ENCODE data around the gene FPGS.

The FPGS gene

GRCh38 chr9:127789179-127789578 lies 13.5 kb upstream of the FPGS start:
- DNase-seq (ENCODE audit: low spot score) = no peak

GRCh38 chr9:127790094-127790855 lies 12.4 kb upstream of the FPGS start:
- no peak overlapping the region for H3K4me3 ChIP-seq (ENCODE audit: severe bottlenecking)
- TF ChIP-seq, protein P1, sequence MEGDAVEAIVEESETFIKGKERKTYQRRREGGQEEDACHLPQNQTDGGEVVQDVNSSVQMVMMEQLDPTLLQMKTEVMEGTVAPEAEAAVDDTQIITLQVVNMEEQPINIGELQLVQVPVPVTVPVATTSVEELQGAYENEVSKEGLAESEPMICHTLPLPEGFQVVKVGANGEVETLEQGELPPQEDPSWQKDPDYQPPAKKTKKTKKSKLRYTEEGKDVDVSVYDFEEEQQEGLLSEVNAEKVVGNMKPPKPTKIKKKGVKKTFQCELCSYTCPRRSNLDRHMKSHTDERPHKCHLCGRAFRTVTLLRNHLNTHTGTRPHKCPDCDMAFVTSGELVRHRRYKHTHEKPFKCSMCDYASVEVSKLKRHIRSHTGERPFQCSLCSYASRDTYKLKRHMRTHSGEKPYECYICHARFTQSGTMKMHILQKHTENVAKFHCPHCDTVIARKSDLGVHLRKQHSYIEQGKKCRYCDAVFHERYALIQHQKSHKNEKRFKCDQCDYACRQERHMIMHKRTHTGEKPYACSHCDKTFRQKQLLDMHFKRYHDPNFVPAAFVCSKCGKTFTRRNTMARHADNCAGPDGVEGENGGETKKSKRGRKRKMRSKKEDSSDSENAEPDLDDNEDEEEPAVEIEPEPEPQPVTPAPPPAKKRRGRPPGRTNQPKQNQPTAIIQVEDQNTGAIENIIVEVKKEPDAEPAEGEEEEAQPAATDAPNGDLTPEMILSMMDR (IDR thresholded peaks at IDR 0.05; ENCODE audit: poor library complexity, severe bottlenecking) = no peak
- no peaks in the 10 kb centered on the region for H3K9me3 ChIP-seq (ENCODE audit: severe bottlenecking)
- H3K4me1 ChIP-seq (ENCODE audit: insufficient read depth, poor library complexity, severe bottlenecking) = peaks cover 6% of the 10 kb centered on the region
- no peak overlapping the region for H3K27ac ChIP-seq (ENCODE audit: poor library complexity, severe bottlenecking)
- no peak for ATAC-seq (ENCODE audit: low read depth)
- H3K27me3 ChIP-seq (ENCODE audit: insufficient read depth, poor library complexity, severe bottlenecking) = no peaks in the 10 kb centered on the region
- no peak for DNase-seq (ENCODE audit: low spot score)
- H3K36me3 ChIP-seq (ENCODE audit: low read depth) = peaks cover 53% of the 10 kb centered on the region

More at GRCh38 chr9:127789179-127789578, 13.5 kb upstream of the FPGS start:
- TF ChIP-seq, protein P1 (IDR thresholded peaks at IDR 0.05; ENCODE audit: poor library complexity, severe bottlenecking) = no peak
- Histone ChIP-seq H3K9me3 (ENCODE audit: severe bottlenecking) (no peaks in the 10 kb centered on the region), H3K27me3 (ENCODE audit: insufficient read depth, poor library complexity, severe bottlenecking) (no peaks in the 10 kb centered on the region), H3K27ac (ENCODE audit: poor library complexity, severe bottlenecking) (no peak overlapping the region), H3K36me3 (ENCODE audit: low read depth) (peaks cover 53% of the 10 kb centered on the region), H3K4me1 (ENCODE audit: insufficient read depth, poor library complexity, severe bottlenecking) (peaks cover 6% of the 10 kb centered on the region), H3K4me3 (ENCODE audit: severe bottlenecking) (no peak overlapping the region)
- no peak for ATAC-seq (ENCODE audit: low read depth)

DNA sequence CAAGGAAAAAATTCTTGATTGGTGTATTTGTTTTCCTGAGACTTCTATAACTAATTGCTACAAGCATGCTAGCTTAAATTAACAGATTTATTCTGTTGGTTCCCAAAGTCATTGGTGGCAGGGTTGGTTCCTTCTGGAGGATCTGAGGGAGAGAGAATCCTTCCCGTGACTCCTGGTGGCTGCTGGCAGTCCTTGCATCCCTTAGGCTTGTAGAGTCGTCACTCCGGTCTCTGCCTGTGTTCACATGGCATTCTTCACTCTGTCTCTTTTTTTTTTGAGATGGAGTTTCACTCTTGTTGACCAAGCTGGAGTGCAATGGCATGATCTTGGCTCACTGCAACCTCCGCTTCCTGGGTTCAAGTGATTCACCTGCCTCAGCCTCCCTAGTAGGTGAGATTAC lies 11.6 kb upstream of the FPGS start:
- Histone ChIP-seq H3K9me3 (ENCODE audit: severe bottlenecking) (no peaks in the 10 kb centered on the region), H3K36me3 (ENCODE audit: low read depth) (peaks cover 53% of the 10 kb centered on the region), H3K27me3 (ENCODE audit: insufficient read depth, poor library complexity, severe bottlenecking) (no peaks in the 10 kb centered on the region), H3K4me1 (ENCODE audit: insufficient read depth, poor library complexity, severe bottlenecking) (peaks cover 6% of the 10 kb centered on the region), H3K27ac (ENCODE audit: poor library complexity, severe bottlenecking) (no peak overlapping the region), H3K4me3 (ENCODE audit: severe bottlenecking) (no peak overlapping the region)
- ATAC-seq (ENCODE audit: low read depth) = no peak
- TF ChIP-seq, protein P1 (IDR thresholded peaks at IDR 0.05; ENCODE audit: poor library complexity, severe bottlenecking) = no peak
- no peak for DNase-seq (ENCODE audit: low spot score)

DNA sequence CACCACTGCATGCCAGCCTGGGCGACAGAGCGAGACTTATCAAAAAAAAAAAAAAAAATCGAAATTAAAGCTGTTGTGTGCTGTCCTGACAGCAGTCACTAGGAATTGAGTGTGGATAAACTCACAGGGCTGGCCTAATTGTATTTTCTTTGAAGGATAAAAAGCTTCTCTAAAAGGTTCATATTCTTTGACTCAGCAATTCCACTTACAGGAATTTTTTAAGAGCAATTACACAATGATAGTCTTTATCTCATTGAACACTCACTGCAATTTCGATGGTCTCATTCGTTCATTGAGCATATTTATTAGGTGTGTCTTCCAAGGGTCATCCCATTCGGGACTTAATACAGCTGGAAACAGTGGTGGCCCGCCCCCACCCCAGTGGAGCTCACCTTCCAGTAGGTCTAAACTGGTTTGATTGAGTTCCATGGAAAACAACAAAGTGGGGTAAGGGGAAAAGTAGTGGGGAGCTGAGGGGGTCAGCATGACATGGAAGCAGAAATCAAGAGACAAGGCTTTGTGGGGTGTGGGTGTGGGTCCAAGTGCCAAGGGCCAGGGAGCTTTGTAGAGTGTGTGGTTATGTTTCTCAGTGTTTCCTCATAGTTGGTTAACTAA lies 10.2 kb upstream of the FPGS start:
- H3K36me3 ChIP-seq (ENCODE audit: low read depth) = peaks cover 43% of the 10 kb centered on the region
- TF ChIP-seq, protein P1 (IDR thresholded peaks at IDR 0.05; ENCODE audit: poor library complexity, severe bottlenecking) = no peak
- no peaks in the 10 kb centered on the region for H3K9me3 ChIP-seq (ENCODE audit: severe bottlenecking)
- DNase-seq (ENCODE audit: low spot score) = no peak
- no peaks in the 10 kb centered on the region for H3K27me3 ChIP-seq (ENCODE audit: insufficient read depth, poor library complexity, severe bottlenecking)
- H3K27ac ChIP-seq (ENCODE audit: poor library complexity, severe bottlenecking) = no peak overlapping the region
- no peak overlapping the region for H3K4me3 ChIP-seq (ENCODE audit: severe bottlenecking)
- no peaks in the 10 kb centered on the region for H3K4me1 ChIP-seq (ENCODE audit: insufficient read depth, poor library complexity, severe bottlenecking)
- no peak for ATAC-seq (ENCODE audit: low read depth)
